GM12874 (cell line): Measurements from ENCODE around the gene EMSY.

Experiments
- TF ChIP-seq, protein P1 (sequence below): IDR thresholded peaks from 2 replicates; pipeline ENCODE4 v1.5.1; 2011; ENCODE audit warnings: low read depth, mild to moderate bottlenecking, control low read depth, low read length, moderate library complexity; ENCODE audit not compliant: insufficient read depth

Gene EMSY

DNA sequence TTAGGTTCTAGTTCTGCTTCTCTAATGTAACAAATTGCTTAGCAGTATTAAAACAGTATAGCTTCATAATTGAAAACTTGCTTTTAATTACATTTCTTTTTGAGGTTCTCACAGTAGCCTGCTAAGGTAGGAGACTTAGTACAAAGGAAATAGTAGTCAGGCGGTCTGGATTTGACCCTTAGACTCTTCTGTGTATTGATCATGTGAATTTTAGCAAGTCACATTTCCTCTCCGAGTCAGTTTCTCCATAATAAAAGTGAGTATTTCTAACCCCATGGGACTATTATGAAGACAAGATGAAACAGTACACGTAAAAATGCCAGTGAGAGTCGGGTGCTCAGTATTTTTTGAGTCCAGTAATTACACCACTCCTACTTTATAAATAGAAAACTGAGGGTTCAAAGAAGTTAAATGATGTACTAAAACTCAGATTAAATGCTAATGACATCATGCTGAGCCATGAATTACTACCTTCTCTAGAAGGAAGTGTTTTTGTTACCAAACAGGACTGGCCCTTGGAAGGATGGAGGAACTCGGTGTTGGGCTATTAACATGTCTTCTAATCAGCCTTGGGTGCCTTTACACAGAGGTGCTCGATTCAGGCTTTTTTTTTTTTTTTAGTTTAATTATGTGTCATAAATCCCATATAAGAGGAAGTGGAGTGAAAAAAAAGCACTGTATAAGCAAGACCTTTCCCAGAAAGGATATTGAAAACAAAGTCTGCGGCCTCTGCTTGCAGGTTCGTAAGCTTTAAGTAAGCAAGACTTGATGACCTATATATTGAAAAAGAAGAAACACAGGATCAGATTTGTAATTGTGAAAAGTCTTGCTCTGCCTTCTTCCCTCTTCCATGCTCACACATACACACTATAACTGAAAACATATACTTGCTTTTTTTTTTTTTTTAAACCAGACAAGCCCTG, 109.0 kb downstream of the EMSY start:
- TF ChIP-seq, protein P1, sequence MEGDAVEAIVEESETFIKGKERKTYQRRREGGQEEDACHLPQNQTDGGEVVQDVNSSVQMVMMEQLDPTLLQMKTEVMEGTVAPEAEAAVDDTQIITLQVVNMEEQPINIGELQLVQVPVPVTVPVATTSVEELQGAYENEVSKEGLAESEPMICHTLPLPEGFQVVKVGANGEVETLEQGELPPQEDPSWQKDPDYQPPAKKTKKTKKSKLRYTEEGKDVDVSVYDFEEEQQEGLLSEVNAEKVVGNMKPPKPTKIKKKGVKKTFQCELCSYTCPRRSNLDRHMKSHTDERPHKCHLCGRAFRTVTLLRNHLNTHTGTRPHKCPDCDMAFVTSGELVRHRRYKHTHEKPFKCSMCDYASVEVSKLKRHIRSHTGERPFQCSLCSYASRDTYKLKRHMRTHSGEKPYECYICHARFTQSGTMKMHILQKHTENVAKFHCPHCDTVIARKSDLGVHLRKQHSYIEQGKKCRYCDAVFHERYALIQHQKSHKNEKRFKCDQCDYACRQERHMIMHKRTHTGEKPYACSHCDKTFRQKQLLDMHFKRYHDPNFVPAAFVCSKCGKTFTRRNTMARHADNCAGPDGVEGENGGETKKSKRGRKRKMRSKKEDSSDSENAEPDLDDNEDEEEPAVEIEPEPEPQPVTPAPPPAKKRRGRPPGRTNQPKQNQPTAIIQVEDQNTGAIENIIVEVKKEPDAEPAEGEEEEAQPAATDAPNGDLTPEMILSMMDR = no peak

GRCh38 chr11:76554767-76555166, 109.9 kb downstream of the EMSY start:
- TF ChIP-seq, protein P1 = no peak

DNA sequence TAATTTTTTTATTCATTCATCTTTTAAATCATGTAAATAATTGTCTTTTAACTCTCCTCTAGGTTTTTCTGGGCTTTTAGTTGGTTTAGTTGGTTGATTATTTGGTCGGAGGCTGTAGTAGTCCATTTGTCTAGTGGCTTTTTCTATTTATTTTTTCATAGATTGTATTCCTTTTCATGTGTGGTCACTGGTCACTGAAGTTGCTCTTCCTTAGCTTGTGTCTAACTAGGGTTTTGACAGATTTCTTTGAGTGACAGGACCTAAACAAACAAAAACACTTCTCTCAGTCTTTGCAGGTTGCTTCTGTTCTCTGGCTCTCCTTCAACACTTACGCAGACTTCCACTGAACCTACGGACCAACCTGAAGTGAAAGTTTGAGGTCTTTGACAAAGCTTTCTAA, 112.6 kb downstream of the EMSY start:
- TF ChIP-seq, protein P1 = no peak

GRCh38 chr11:76558473-76558872, 113.7 kb downstream of the EMSY start:
- TF ChIP-seq, protein P1 = no peak

- TF ChIP-seq, protein P1 = no peak
Measured at GRCh38 chr11:76558891-76559290, 114.1 kb downstream of the EMSY start.

DNA sequence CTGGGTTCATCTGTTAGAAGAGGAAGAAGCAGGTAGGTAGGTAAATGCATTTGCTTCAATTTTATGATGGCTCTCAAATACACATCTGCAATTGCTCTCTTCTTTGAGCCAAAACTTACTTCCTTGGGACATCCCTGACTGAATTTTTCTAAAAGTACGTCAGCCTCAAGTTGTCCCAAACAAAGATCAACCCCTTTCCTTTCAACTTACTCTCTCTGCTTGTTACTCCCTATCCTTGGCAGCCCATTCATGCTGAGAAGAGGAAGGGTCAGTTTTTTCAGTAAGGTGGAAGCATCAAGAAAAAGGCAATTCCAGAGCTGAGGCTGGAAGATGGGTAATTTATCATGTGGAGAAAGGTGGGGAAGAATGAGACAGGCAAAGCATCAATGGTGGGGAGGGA, 114.5 kb downstream of the EMSY start:
- TF ChIP-seq, protein P1 = no peak

GRCh38 chr11:76560219-76560618, 115.4 kb downstream of the EMSY start:
- TF ChIP-seq, protein P1 = no peak
